ENCODE data around the gene OR13J1.

Gene OR13J1

GRCh38 chr9:35829764-35830096, 40.5 kb downstream of the OR13J1 start:
- no peak for DNase-seq

GRCh38 chr9:35829084-35829763, 41.0 kb downstream of the OR13J1 start, which contains the start of gene TMEM8B:
Gene TMEM8B, plus strand, starts transcription at chr9:35829228. Its CDS starts 220 bp downstream, at chr9:35829448.
- DNase-seq: peak; percentile 40

GRCh38 chr9:35828716-35829083, 41.5 kb downstream of the OR13J1 start, which contains the start of gene FAM221B:
Gene FAM221B, minus strand, starts transcription at chr9:35828732. Its CDS starts 2,571 bp downstream, at chr9:35826161.
- DNase-seq: no peak

GRCh38 chr9:35827486-35827885, 42.7 kb downstream of the OR13J1 start:
- no peak for DNase-seq

- DNase-seq: peak; percentile 12
These were observed 44.0 kb downstream of the OR13J1 start for GRCh38 chr9:35826071-35826701.

GRCh38 chr9:35822926-35823325, 47.3 kb downstream of the OR13J1 start:
- DNase-seq: no peak

- DNase-seq: no peak
These were observed 50.1 kb downstream of the OR13J1 start for GRCh38 chr9:35820076-35820475.

Measured in NCI-H2081 treated with DMSO at 0.1 percent for 48 hours (cell line).